Astrocyte of the hippocampus (primary cell): Measurements from ENCODE around the gene NCKAP5.
A peak's percentile ranks its signal among the peaks of the same experiment; 100 is the strongest.

Experiments
- DNase-seq: peaks from one replicate; pipeline ENCODE4 v3.0.0; 2011; ENCODE audit warnings: low read depth, low spot score

Gene NCKAP5

GRCh38 chr2:132886574-132886973 lies 681.7 kb downstream of the NCKAP5 start:
- no peak for DNase-seq

- no peak for DNase-seq
Observed at GRCh38 chr2:132884705-132885104, 683.6 kb downstream of the NCKAP5 start.

GRCh38 chr2:132884292-132884691 lies 684.0 kb downstream of the NCKAP5 start:
- DNase-seq: no peak

- no peak for DNase-seq
Observed at GRCh38 chr2:132883430-132883829, 684.8 kb downstream of the NCKAP5 start.

- no peak for DNase-seq
Observed at GRCh38 chr2:132881546-132881945, 686.7 kb downstream of the NCKAP5 start.

GRCh38 chr2:132877923-132878322 lies 690.3 kb downstream of the NCKAP5 start:
- no peak for DNase-seq

GRCh38 chr2:132876745-132877391 lies 691.4 kb downstream of the NCKAP5 start:
- DNase-seq: no peak

GRCh38 chr2:132875193-132875592 lies 693.1 kb downstream of the NCKAP5 start:
- no peak for DNase-seq

GRCh38 chr2:132873738-132874137 lies 694.5 kb downstream of the NCKAP5 start:
- DNase-seq: no peak

GRCh38 chr2:132871831-132872230 lies 696.4 kb downstream of the NCKAP5 start:
- no peak for DNase-seq

GRCh38 chr2:132863961-132864360 lies 704.3 kb downstream of the NCKAP5 start:
- no peak for DNase-seq

GRCh38 chr2:132860220-132860619 lies 708.0 kb downstream of the NCKAP5 start:
- DNase-seq: no peak

GRCh38 chr2:132859590-132859989 lies 708.7 kb downstream of the NCKAP5 start:
- no peak for DNase-seq

GRCh38 chr2:132857319-132857718 lies 710.9 kb downstream of the NCKAP5 start:
- no peak for DNase-seq

GRCh38 chr2:132850688-132851087 lies 717.6 kb downstream of the NCKAP5 start:
- no peak for DNase-seq

GRCh38 chr2:132849118-132849517 lies 719.1 kb downstream of the NCKAP5 start:
- peak; percentile 52 for DNase-seq

- DNase-seq: no peak
Observed at GRCh38 chr2:132845339-132845738, 722.9 kb downstream of the NCKAP5 start.

GRCh38 chr2:132844585-132844984 lies 723.7 kb downstream of the NCKAP5 start:
- no peak for DNase-seq

- DNase-seq: no peak
Observed at GRCh38 chr2:132837769-132838168, 730.5 kb downstream of the NCKAP5 start.

GRCh38 chr2:132830321-132830827 lies 737.9 kb downstream of the NCKAP5 start:
- DNase-seq: no peak

- DNase-seq: no peak
Observed at GRCh38 chr2:132825601-132826000, 742.7 kb downstream of the NCKAP5 start.

GRCh38 chr2:132824716-132825115 lies 743.5 kb downstream of the NCKAP5 start:
- DNase-seq: peak; percentile 20

- peak; percentile 19 for DNase-seq
Observed at GRCh38 chr2:132816234-132816633, 752.0 kb downstream of the NCKAP5 start.

GRCh38 chr2:132815516-132815915 lies 752.7 kb downstream of the NCKAP5 start:
- peak; percentile 90 for DNase-seq
